Uterus (tissue), 2 donors: ENCODE measurements around the gene CCDC8.

Source experiments
- POLR2A ChIP-seq, 2 donors: fragments of 450-650 bp; IDR thresholded peaks; one replicate each; pipeline ENCODE4 v1.6.1; 2016; ENCODE audit warnings: antibody characterized with exemption in 2 of 2, mild to moderate bottlenecking in 1 of 2, moderate library complexity in 1 of 2
- TF ChIP-seq, protein P1 (sequence below), 4 experiments: fragments of 200-600 bp in 2 of 4; fragments of 450-650 bp in 2 of 4; sonication (generic) in 2 of 4; IDR thresholded peaks; one replicate each; pipeline ENCODE4 v1.5.1; 2016 to 2019; ENCODE audit warnings: antibody characterized with exemption in 4 of 4, mild to moderate bottlenecking in 2 of 4, moderate library complexity in 1 of 4

DNA sequence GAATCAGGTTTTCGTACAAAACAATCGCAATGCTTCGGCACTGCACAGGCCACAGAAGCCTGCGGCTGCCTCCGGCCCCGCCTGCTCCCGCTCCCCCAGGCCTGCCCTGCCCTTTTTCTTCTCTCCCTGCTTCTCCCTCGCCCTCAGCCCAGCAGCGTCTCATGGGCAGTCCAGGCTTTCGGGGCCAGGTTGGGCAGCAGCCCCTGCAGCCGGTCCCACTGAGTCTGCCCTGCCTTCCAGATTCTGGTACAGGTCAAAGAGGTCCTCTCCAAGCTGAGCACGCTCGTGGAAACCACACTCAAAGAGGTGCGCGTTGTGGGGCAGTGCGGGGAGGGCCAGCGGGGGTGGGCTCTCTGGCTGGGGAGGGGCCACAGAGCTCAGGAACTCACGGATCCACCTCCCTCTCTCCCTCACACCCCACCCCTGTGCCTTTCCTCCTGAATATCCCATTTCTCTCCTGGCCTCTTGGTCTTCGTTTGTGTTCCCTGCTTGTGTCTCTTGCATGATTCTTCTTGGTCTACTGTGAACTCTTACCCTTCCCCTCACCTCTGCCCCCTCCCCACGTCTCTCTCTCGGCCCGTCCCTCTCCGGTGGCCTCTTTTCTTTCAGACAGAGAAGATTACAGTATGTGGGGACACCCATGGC is 30.1 kb downstream of the CCDC8 start:
- TF ChIP-seq, protein P1, sequence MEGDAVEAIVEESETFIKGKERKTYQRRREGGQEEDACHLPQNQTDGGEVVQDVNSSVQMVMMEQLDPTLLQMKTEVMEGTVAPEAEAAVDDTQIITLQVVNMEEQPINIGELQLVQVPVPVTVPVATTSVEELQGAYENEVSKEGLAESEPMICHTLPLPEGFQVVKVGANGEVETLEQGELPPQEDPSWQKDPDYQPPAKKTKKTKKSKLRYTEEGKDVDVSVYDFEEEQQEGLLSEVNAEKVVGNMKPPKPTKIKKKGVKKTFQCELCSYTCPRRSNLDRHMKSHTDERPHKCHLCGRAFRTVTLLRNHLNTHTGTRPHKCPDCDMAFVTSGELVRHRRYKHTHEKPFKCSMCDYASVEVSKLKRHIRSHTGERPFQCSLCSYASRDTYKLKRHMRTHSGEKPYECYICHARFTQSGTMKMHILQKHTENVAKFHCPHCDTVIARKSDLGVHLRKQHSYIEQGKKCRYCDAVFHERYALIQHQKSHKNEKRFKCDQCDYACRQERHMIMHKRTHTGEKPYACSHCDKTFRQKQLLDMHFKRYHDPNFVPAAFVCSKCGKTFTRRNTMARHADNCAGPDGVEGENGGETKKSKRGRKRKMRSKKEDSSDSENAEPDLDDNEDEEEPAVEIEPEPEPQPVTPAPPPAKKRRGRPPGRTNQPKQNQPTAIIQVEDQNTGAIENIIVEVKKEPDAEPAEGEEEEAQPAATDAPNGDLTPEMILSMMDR (IDR thresholded peaks at IDR 0.05), result no peak
- TF ChIP-seq POLR2A (IDR thresholded peaks at IDR 0.05), result no peak
